H1 (cell line): ENCODE measurements around the gene CMYA5. TPM values are rescaled to one million over a fixed set of nuclear protein-coding genes. Genes with fewer than 3 reads are reported as not detected.

Experiments used
- CTCF ChIA-PET: fragments of 300-600 bp; sonication (Branson Sonifier 250); formaldehyde crosslinking; loops from one replicate; lab custom pipeline; 2021; ENCODE audit not compliant: partially characterized antibody; lab: Charles Lee
- POLR2A ChIA-PET: fragments of 300-600 bp; sonication (Branson Sonifier 250); formaldehyde crosslinking; loops from one replicate; lab custom pipeline; 2021; ENCODE audit warnings: inconsistent platforms; ENCODE audit not compliant: partially characterized antibody; lab: Charles Lee
- DNase-seq, 2 experiments: peaks; one replicate each; pipeline versions ENCODE4 v3.0.0 to v3.0.0-alpha.2; 2010 to 2022; ENCODE audit warnings: low spot score in 2 of 2, low read depth in 1 of 2, mixed read lengths in 1 of 2
- FAIRE-seq: peaks from 2 replicates; lab custom pipeline; 2011; peaks lifted over from hg19 to GRCh38; lab: Jason Lieb, UNC
- H2AFZ ChIP-seq: 2 replicates; pipeline ENCODE4 v1.8.1; 2012; ENCODE audit warnings: low read length, inconsistent platforms
- H2AK5ac ChIP-seq: 2 replicates; pipeline ENCODE4 v1.6.1; 2013; ENCODE audit warnings: low read depth, low read length
- H2BK120ac ChIP-seq: replicated peaks from 2 replicates; pipeline ENCODE3; 2013; ENCODE audit warnings: low read depth, low read length, inconsistent platforms
- H2BK12ac ChIP-seq: 2 replicates; pipeline ENCODE4 v1.6.1; 2013; ENCODE audit warnings: low read depth, low read length
- H2BK15ac ChIP-seq: 2 replicates; pipeline ENCODE4 v1.6.1; 2013; ENCODE audit warnings: low read length
- H2BK20ac ChIP-seq: 2 replicates; pipeline ENCODE4 v1.6.1; 2013; ENCODE audit warnings: low read length
- H2BK5ac ChIP-seq: 2 replicates; pipeline ENCODE4 v1.6.1; 2013; ENCODE audit warnings: low read depth, low read length
- H3K14ac ChIP-seq: 2 replicates; pipeline ENCODE4 v1.6.1; 2013; ENCODE audit warnings: inconsistent platforms; ENCODE audit not compliant: insufficient read length
- H3K18ac ChIP-seq: 2 replicates; pipeline ENCODE4 v1.6.1; 2013; ENCODE audit warnings: low read length; ENCODE audit errors: extremely low read depth
- H3K23ac ChIP-seq: 2 replicates; pipeline ENCODE4 v1.6.1; 2013; ENCODE audit warnings: inconsistent platforms; ENCODE audit not compliant: insufficient read length
- H3K23me2 ChIP-seq: 2 replicates; pipeline ENCODE4 v1.6.1; 2013; ENCODE audit warnings: low read depth, low read length
- H3K27ac ChIP-seq: 2 replicates; pipeline ENCODE4 v1.6.1; 2011; ENCODE audit warnings: low read depth, low read length, inconsistent platforms
- H3K27me3 ChIP-seq, 4 experiments: replicated peaks in 1 of 4; 1 replicate in 1 of 4; 2 replicates in 3 of 4; pipeline versions ENCODE4 v1.6.1 to v1.8.1; 2011 to 2013; ENCODE audit warnings: low read length in 3 of 4, mild to moderate bottlenecking in 3 of 4, inconsistent platforms in 2 of 4, mixed read lengths in 2 of 4, moderate library complexity in 1 of 4; ENCODE audit not compliant: control insufficient read depth in 3 of 4, insufficient read depth in 3 of 4; ENCODE audit errors: extremely low read depth in 1 of 4
- H3K36me3 ChIP-seq, 4 experiments: 2 replicates each; pipeline versions ENCODE4 v1.6.1 to v1.8.1; 2011 to 2013; ENCODE audit warnings: mild to moderate bottlenecking in 4 of 4, low read length in 3 of 4, moderate library complexity in 2 of 4, control low read depth in 1 of 4, inconsistent platforms in 1 of 4; ENCODE audit not compliant: insufficient read depth in 4 of 4, control insufficient read depth in 2 of 4
- H3K4ac ChIP-seq: replicated peaks from 2 replicates; pipeline ENCODE3; 2013; ENCODE audit warnings: low read length, low read depth, mixed read lengths, inconsistent platforms; ENCODE audit not compliant: insufficient read length
- H3K4me1 ChIP-seq, 4 experiments: replicated peaks in 1 of 4; 1 replicate in 1 of 4; 2 replicates in 3 of 4; pipeline versions ENCODE4 v1.6.1 to v1.8.1; 2011 to 2013; ENCODE audit warnings: low read length in 3 of 4, inconsistent platforms in 2 of 4, mixed read lengths in 1 of 4; ENCODE audit not compliant: insufficient read depth in 4 of 4, control insufficient read depth in 3 of 4
- H3K4me2 ChIP-seq, 2 experiments: 2 replicates each; pipeline versions ENCODE4 v1.6.1 to v1.8.1; 2011 to 2013; ENCODE audit warnings: low read depth in 2 of 2, low read length in 2 of 2, control low read depth in 1 of 2, inconsistent platforms in 1 of 2, mild to moderate bottlenecking in 1 of 2; ENCODE audit not compliant: insufficient read depth in 1 of 2
- H3K4me3 ChIP-seq, 4 experiments: fragments of 200-600, 300-600 bp in 1 of 4; sonication (generic), shearing (Covaris generic), sonication (Bioruptor Twin) in 1 of 4; 2 replicates each; pipeline versions ENCODE4 v1.5.1 to v1.8.1; 2011 to 2016; ENCODE audit warnings: low read length in 4 of 4, low read depth in 3 of 4, control low read depth in 2 of 4, inconsistent platforms in 2 of 4, mild to moderate bottlenecking in 2 of 4, mixed read lengths in 1 of 4, moderate library complexity in 1 of 4; ENCODE audit not compliant: insufficient read depth in 2 of 4; ENCODE audit errors: extremely low read depth in 1 of 4
- H3K56ac ChIP-seq: replicated peaks from 2 replicates; pipeline ENCODE3; 2013; ENCODE audit warnings: low read depth, mild to moderate bottlenecking, mixed read lengths, low read length, inconsistent platforms; ENCODE audit not compliant: insufficient read length
- H3K79me1 ChIP-seq: 2 replicates; pipeline ENCODE4 v1.6.1; 2013; ENCODE audit warnings: low read depth, low read length, control low read depth
- H3K79me2 ChIP-seq, 2 experiments: 2 replicates each; pipeline versions ENCODE4 v1.6.1 to v1.8.1; 2012 to 2013; ENCODE audit warnings: low read length in 2 of 2, mild to moderate bottlenecking in 2 of 2, inconsistent platforms in 1 of 2; ENCODE audit not compliant: insufficient read depth in 2 of 2, control insufficient read depth in 1 of 2
- H3K9ac ChIP-seq, 4 experiments: replicated peaks in 1 of 4; 1 replicate in 1 of 4; 2 replicates in 3 of 4; pipeline versions ENCODE4 v1.6.1 to v1.8.1; 2011 to 2013; ENCODE audit warnings: low read depth in 3 of 4, low read length in 3 of 4, control low read depth in 2 of 4, mild to moderate bottlenecking in 2 of 4, moderate library complexity in 2 of 4, inconsistent platforms in 1 of 4; ENCODE audit errors: extremely low read depth in 1 of 4
- H3K9me3 ChIP-seq, 2 experiments: 2 replicates each; pipeline versions ENCODE4 v1.6.1 to v1.8.1; 2012 to 2013; ENCODE audit warnings: mild to moderate bottlenecking in 2 of 2, moderate library complexity in 2 of 2, control low read depth in 1 of 2, inconsistent platforms in 1 of 2, low read depth in 1 of 2, low read length in 1 of 2, mixed read lengths in 1 of 2; ENCODE audit not compliant: insufficient read depth in 2 of 2
- H4K20me1 ChIP-seq, 2 experiments: replicated peaks in 1 of 2; 2 replicates each; pipeline versions ENCODE3 to v1.8.1; 2011 to 2013; ENCODE audit warnings: inconsistent platforms in 2 of 2, low read length in 2 of 2, mild to moderate bottlenecking in 1 of 2; ENCODE audit not compliant: insufficient read depth in 2 of 2, control insufficient read depth in 1 of 2
- H4K5ac ChIP-seq: 2 replicates; pipeline ENCODE4 v1.6.1; 2013; ENCODE audit warnings: low read length, low read depth, mixed read lengths, inconsistent platforms; ENCODE audit not compliant: insufficient read length
- H4K8ac ChIP-seq: 2 replicates; pipeline ENCODE4 v1.8.0; 2013; ENCODE audit warnings: mild to moderate bottlenecking, moderate library complexity, low read length, inconsistent platforms; ENCODE audit not compliant: insufficient read depth; ENCODE audit errors: extremely low read depth
- H4K91ac ChIP-seq: replicated peaks from 2 replicates; pipeline ENCODE3; 2013; ENCODE audit warnings: low read length, mixed read lengths, inconsistent platforms; ENCODE audit not compliant: insufficient read length
- ASH2L ChIP-seq: fragments of 200-600, 300-600 bp; sonication (generic); IDR thresholded peaks from one replicate; pipeline ENCODE4 v1.7.1; 2017; ENCODE audit warnings: low read length
- CEBPB ChIP-seq: IDR thresholded peaks from 2 replicates; pipeline ENCODE4 v1.6.1; 2012; ENCODE audit warnings: low read depth, low read length
- HDAC6 ChIP-seq: IDR thresholded peaks from one replicate; pipeline ENCODE4 v1.7.1; 2012; ENCODE audit warnings: low read depth, mild to moderate bottlenecking, inconsistent platforms, low read length, moderate library complexity
- KDM5A ChIP-seq: fragments of 200-600 bp; IDR thresholded peaks from 2 replicates; pipeline ENCODE4 v1.7.1; 2012; ENCODE audit warnings: mild to moderate bottlenecking, low read length, inconsistent platforms, mixed read lengths
- NRF1 ChIP-seq: IDR thresholded peaks from 2 replicates; pipeline ENCODE4 v1.6.1; 2011; ENCODE audit warnings: mild to moderate bottlenecking, low read depth, low read length, improper control_type of control experiment
- WGBS, 2 experiments: shearing (Covaris generic) in 1 of 2; methylation state at CpG; one replicate each; pipeline versions ENCODE4 v1.1.6 to v1.1.7; 2013 to 2015; ENCODE audit warnings: low lambda C conversion rate in 2 of 2, mixed read lengths in 2 of 2, inconsistent platforms in 1 of 2, low coverage in 1 of 2, missing lambda C conversion rate in 1 of 2; ENCODE audit not compliant: insufficient replicate concordance in 2 of 2, insufficient coverage in 1 of 2, insufficient read length in 1 of 2; ENCODE audit errors: extremely low coverage in 1 of 2, missing lambda C conversion rate in 1 of 2; 5-methylcytosine and 5-hydroxymethylcytosine counted together
- polyA plus RNA-seq, 7 experiments: library from polyadenylated mRNA; depleted of rRNA in 3 of 7; stranded (reverse) in 5 of 7; unstranded in 2 of 7; fragments of >200 nt in 5 of 7; fragments of 200-250 nt in 2 of 7; gene quantifications; 1 replicate in 5 of 7; 2 replicates in 1 of 7; 4 replicates in 1 of 7; pipeline versions ENCODE4 v1.2.1 to v1.2.3, GENCODE V29; 2011 to 2013; ENCODE audit warnings: missing spikeins in 2 of 7, mixed read lengths in 2 of 7
- total RNA-seq: library from RNA; stranded (reverse); fragmentation: NEBNext Ultra II Directional; extraction: Animal tissue kit (Norgen Biotek cat#: 25700); gene quantifications from 2 replicates; pipeline ENCODE4 v1.2.1, GENCODE V29; 2021

Gene CMYA5
- total and polyA plus RNA-seq, 2 of the 8 experiments (the other 6 are each of a cell fraction or from before 2014, with no cell fraction given) = 0.88 to 0.95 TPM

GRCh38 chr5:79695526-79695925 is 5.9 kb downstream of the CMYA5 start:
- Histone ChIP-seq H3K14ac (no peak overlapping the region), H2BK15ac (no peak overlapping the region), H2AFZ (no peak overlapping the region), H3K4me1 (peaks cover 0 to 2% (median 0%) of the 10 kb centered on the region in 4 experiments; a peak in 1 of 7 replicates), H2BK20ac (no peak overlapping the region), H4K91ac (no peak overlapping the region), H2BK120ac (no peak overlapping the region), H3K36me3 (no peaks in the 10 kb centered on the region), H4K20me1 (no peaks in the 10 kb centered on the region), H4K8ac (no peak overlapping the region), H2AK5ac (no peak overlapping the region), H3K18ac (no peak overlapping the region), H2BK12ac (no peak overlapping the region), H3K9ac (no peak overlapping the region), H3K4me3 (no peak overlapping the region), H4K5ac (no peak overlapping the region), H3K9me3 (no peaks in the 10 kb centered on the region; a peak in 1 of 4 replicates)
- WGBS, 2 experiments = 81% methylated on average over 1 of the region's 1 CpG; no CpG with 5 or more reads in 1 of the 2 experiments
- no peak for TF ChIP-seq KDM5A
- TF ChIP-seq ASH2L = no peak
- no peak for TF ChIP-seq HDAC6
- no peak for TF ChIP-seq CEBPB
- TF ChIP-seq NRF1 = no peak
- TF ChIP-seq, all 59 proteins: peak for 0
- Histone ChIP-seq H2BK5ac (no peak overlapping the region), H3K23ac (no peak overlapping the region), H3K27ac (no peak overlapping the region), H3K79me1 (no peaks in the 10 kb centered on the region), H3K23me2 (no peaks in the 10 kb centered on the region), H3K27me3 (no peaks in the 10 kb centered on the region; a peak in 1 of 7 replicates), H3K4me2 (no peak overlapping the region), H3K79me2 (no peaks in the 10 kb centered on the region), H3K56ac (no peak overlapping the region), H3K4ac (no peak overlapping the region)
- FAIRE-seq = no peak
- ChIA-PET CTCF (interaction anchor here (0.8 to 7.8 kb wide), 4 partner anchors 8 to 388 kb away, joined by 3 to 45 read pairs (median 4); no protein-coding TSS in a partner anchor), POLR2A (no interaction called here)
- DNase-seq = no peak
